Tibial artery (tissue), 4 donors: ENCODE measurements around the gene RSRC2.

Source experiments
- DNase-seq, 2 donors: peaks; one replicate each; pipeline ENCODE4 v3.0.0-alpha.2; 2019
- H3K27ac ChIP-seq, 2 donors: fragments of 200-600 bp; sonication (generic) in 1 of 2; 1 replicate in 1 of 2; 2 replicates in 1 of 2; pipeline ENCODE4 v1.5.1; 2018 to 2019; ENCODE audit warnings: mild to moderate bottlenecking in 1 of 2
- H3K27me3 ChIP-seq, 2 donors: fragments of 200-600 bp; sonication (generic) in 1 of 2; one replicate each; pipeline versions ENCODE4 v1.5.1 to v1.6.0; 2016 to 2019
- H3K36me3 ChIP-seq, 3 donors: fragments of 200-600 bp; sonication (generic) in 2 of 3; one replicate each; pipeline ENCODE4 v1.5.1; 2016 to 2019; ENCODE audit warnings: mild to moderate bottlenecking in 2 of 3
- H3K4me1 ChIP-seq, 4 donors: fragments of 200-600 bp; sonication (generic) in 2 of 4; 1 replicate in 3 of 4; 2 replicates in 1 of 4; pipeline ENCODE4 v1.5.1; 2016 to 2019
- H3K4me3 ChIP-seq, 2 donors: fragments of 200-600 bp; sonication (generic) in 1 of 2; 1 replicate in 1 of 2; 2 replicates in 1 of 2; pipeline ENCODE4 v1.5.1; 2018 to 2019; ENCODE audit warnings: mild to moderate bottlenecking in 2 of 2
- H3K9me3 ChIP-seq, 3 donors: fragments of 200-600 bp; sonication (generic) in 1 of 3; one replicate each; pipeline ENCODE4 v1.5.1; 2016 to 2019
- CTCF ChIP-seq, 2 experiments: fragments of 200-600 bp in 1 of 2; fragments of 450-650 bp in 1 of 2; IDR thresholded peaks; one replicate each; pipeline ENCODE4 v1.5.1; 2017 to 2019; ENCODE audit warnings: antibody characterized with exemption in 2 of 2, mild to moderate bottlenecking in 1 of 2, moderate library complexity in 1 of 2
- intact Hi-C: fragments of 100-400 bp; cut with DNase I; formaldehyde crosslinking; loops from one replicate; pipeline ENCODE4 v1.15.0; 2023; ENCODE audit warnings: low total_unique reads

Gene RSRC2

GRCh38 chr12:122508163-122508562 is 18.6 kb downstream of the RSRC2 start:
- no peak for TF ChIP-seq CTCF (IDR thresholded peaks at IDR 0.05)

DNA sequence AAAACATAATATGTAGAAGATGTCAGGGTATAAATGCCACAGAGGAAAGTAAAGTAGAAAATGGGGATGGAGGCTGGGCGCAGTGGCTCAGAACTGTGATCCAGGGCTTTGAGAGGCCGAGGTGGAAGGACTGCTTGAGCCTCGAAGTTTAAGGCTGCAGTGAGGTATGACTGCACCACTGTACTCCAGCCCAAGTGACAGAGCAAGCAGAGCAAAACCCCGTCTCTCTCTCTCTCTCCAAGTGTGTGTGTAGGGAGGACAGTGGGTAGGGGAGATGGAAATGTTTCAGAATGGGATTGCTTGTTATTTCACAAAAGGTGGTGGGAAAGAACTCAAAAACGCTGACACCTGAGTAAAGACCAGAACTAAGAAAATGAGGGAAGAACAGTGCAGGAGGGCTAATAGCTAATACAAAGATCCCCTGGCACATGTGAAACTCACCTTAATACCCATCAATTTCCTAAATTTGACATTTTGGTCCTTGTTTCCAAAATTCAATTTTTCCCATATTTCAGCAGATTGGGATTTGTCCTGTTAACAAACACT is 20.3 kb downstream of the RSRC2 start:
- intact Hi-C loops, result no loop called here
- Histone ChIP-seq H3K36me3 (peaks cover 83 to 88% (median 85%) of the 10 kb centered on the region in 3 donors), H3K4me3 (no peak overlapping the region), H3K4me1 (peaks cover 0 to under 1% (median 0%) of the 10 kb centered on the region in 4 donors), H3K9me3 (no peaks in the 10 kb centered on the region), H3K27me3 (no peaks in the 10 kb centered on the region), H3K27ac (no peak overlapping the region)
- no peak for DNase-seq
- TF ChIP-seq CTCF (IDR thresholded peaks at IDR 0.05), result no peak

More at GRCh38 chr12:122508163-122508562, 18.6 kb downstream of the RSRC2 start:
- Histone ChIP-seq H3K27me3 (no peaks in the 10 kb centered on the region), H3K9me3 (no peaks in the 10 kb centered on the region), H3K4me3 (no peak overlapping the region), H3K27ac (no peak overlapping the region), H3K4me1 (no peaks in the 10 kb centered on the region), H3K36me3 (peaks cover 96 to 100% (median 98%) of the 10 kb centered on the region in 3 donors)
- DNase-seq, result no peak
- intact Hi-C loops, result no loop called here

DNA sequence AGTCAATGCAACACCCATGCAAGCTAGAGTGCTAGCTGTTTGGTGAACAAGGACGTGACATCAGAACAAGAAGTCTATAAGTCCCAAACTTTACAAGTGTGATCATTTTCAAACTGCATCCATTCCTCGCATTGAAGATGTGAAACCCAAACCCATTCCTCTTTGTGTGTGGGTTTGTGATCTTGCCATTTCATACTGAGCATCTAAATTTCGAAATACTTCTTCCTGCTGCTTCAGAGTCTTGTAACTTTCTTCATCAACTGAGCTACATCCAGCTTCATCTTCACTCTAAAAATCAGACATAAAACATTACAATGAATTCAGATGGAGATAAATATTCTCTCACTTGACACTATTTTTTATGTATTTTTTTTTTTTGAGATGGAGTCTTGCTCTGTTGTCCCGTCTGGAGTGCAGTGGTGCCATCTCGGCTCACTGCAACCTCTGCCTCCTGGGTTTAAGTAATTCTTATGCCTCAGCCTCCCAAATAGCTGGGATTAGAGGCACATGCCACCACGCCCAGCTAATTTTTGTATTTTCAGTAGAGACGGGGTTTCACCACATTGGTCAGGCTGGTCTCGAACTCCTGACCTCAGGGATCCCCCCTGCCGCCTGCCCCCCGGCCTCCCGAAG is 21.2 kb downstream of the RSRC2 start:
- no peak for DNase-seq
- no peak for TF ChIP-seq CTCF (IDR thresholded peaks at IDR 0.05)
- Histone ChIP-seq H3K27me3 (no peaks in the 10 kb centered on the region), H3K36me3 (peaks cover 73 to 79% (median 76%) of the 10 kb centered on the region in 3 donors), H3K4me1 (peaks cover 0 to 6% (median 4%) of the 10 kb centered on the region in 4 donors), H3K4me3 (no peak overlapping the region), H3K9me3 (no peaks in the 10 kb centered on the region), H3K27ac (no peak overlapping the region)
- intact Hi-C loops, result no loop called here

DNA sequence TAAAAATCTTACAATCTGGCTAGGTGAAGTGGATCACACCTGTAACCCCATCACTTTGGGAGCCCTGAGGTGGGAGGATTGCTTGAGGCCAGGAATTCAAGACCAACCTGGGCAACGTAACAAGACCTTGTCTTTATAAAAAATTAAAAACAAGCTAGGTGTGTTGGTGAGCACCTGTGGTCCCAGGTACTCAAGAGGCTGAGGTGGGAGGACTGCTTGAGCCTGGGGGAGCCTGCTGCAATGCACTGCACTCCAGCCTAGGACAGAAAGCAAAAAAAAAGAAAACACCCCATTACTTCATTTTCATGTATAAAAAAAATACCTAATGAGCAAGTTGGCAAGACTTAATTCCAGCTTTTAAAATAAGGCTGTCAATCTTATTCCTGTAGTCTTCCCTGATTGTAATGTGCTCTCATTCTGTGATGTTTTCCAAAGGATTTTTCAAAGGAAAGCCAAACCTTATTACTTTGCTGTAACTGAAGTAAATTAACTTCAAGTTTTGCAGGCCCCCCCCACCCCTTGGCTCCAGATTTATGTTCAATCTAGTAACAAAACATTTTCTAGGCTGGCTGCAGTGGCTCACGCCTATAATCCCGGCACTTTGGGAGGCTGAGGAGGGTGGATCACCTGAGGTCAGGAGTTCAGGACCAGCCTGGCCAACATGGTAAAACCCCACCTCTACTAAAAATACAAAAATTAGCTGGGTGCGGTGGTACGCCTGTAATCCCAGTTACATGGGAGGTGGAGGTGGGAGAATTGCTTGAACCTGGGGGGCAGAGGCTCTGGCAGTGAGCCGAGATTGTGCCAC is 22.7 kb downstream of the RSRC2 start:
- Histone ChIP-seq H3K36me3 (peaks cover 58 to 63% (median 61%) of the 10 kb centered on the region in 3 donors), H3K4me1 (peaks cover 0 to 14% (median 8%) of the 10 kb centered on the region in 4 donors), H3K9me3 (no peaks in the 10 kb centered on the region), H3K4me3 (no peak overlapping the region), H3K27ac (no peak overlapping the region), H3K27me3 (no peaks in the 10 kb centered on the region)
- DNase-seq, result no peak
- no peak for TF ChIP-seq CTCF (IDR thresholded peaks at IDR 0.05)
- intact Hi-C loops, result no loop called here

- no peak overlapping the region for H3K4me3 ChIP-seq
Observed at GRCh38 chr12:122503147-122503751, 23.5 kb downstream of the RSRC2 start.

More at GRCh38 chr12:122503147-122503751, 23.5 kb downstream of the RSRC2 start:
- Histone ChIP-seq H3K36me3 (peaks cover 50 to 56% (median 53%) of the 10 kb centered on the region in 3 donors), H3K27ac (no peak overlapping the region), H3K4me1 (peaks cover 0 to 20% (median 13%) of the 10 kb centered on the region in 4 donors), H3K27me3 (no peaks in the 10 kb centered on the region), H3K9me3 (no peaks in the 10 kb centered on the region)
- DNase-seq, result no peak
- intact Hi-C loops, result no loop called here
- TF ChIP-seq CTCF (IDR thresholded peaks at IDR 0.05), result no peak
